ENCODE data around the gene TNFRSF14. TPM values are rescaled to one million over a fixed set of nuclear protein-coding genes. Genes with fewer than 3 reads are reported as not detected.
A peak's percentile ranks its signal among the peaks of the same experiment; 100 is the strongest.

The TNFRSF14 gene
- total RNA-seq, 1 donor from 2014 or later, result 141 TPM

GRCh38 chr1:2544875-2545640 lies 11.1 kb upstream of the TNFRSF14 start:
- no peaks in the 10 kb centered on the region for H3K36me3 ChIP-seq
- no peak for TF ChIP-seq CTCF (IDR thresholded peaks at IDR 0.05)
- H3K4me3 ChIP-seq, result no peak overlapping the region
- peaks cover 3% of the 10 kb centered on the region for H3K27me3 ChIP-seq
- no peak for DNase-seq (ENCODE audit: low spot score in 2 of 2)
- intact Hi-C loops (cut with DNase I), result no loop called here
- H3K4me1 ChIP-seq, result peaks cover 13 to 39% of the 10 kb centered on the region in 2 donors
- H3K27ac ChIP-seq, result peak overlapping the region; percentile 51 to 60
- no peaks in the 10 kb centered on the region for H3K9me3 ChIP-seq

- peak; percentile 71 to 91 for DNase-seq (ENCODE audit: low spot score in 2 of 2)
- Histone ChIP-seq H3K27me3 (no peaks in the 10 kb centered on the region), H3K4me1 (peaks cover 13 to 36% of the 10 kb centered on the region in 2 donors), H3K36me3 (no peaks in the 10 kb centered on the region), H3K9me3 (no peaks in the 10 kb centered on the region), H3K4me3 (peak overlapping the region; percentile 53 to 67), H3K27ac (peak overlapping the region; percentile 92 to 95)
- TF ChIP-seq CTCF (IDR thresholded peaks at IDR 0.05), result no peak
- intact Hi-C loops (cut with DNase I), result loop anchor here (2.0 kb wide), 1 partner anchor 347 kb away; no protein-coding TSS in a partner anchor
Measured at GRCh38 chr1:2545754-2546514, 10.2 kb upstream of the TNFRSF14 start.

- peak in 2 of 3 experiments; percentile 6 for TF ChIP-seq CTCF (IDR thresholded peaks at IDR 0.05)
- Histone ChIP-seq H3K27me3 (no peaks in the 10 kb centered on the region), H3K9me3 (no peaks in the 10 kb centered on the region), H3K4me3 (peak overlapping the region; percentile 53 to 67), H3K27ac (peak overlapping the region; percentile 92 to 95), H3K4me1 (peaks cover 13 to 36% of the 10 kb centered on the region in 2 donors), H3K36me3 (no peaks in the 10 kb centered on the region)
- intact Hi-C loops (cut with DNase I), result loop anchor here (1.0 to 2.0 kb wide), 2 partner anchors 155 to 348 kb away; partner anchors contain the start of genes MORN1 and RER1
- peak; percentile 80 to 91 for DNase-seq (ENCODE audit: low spot score in 2 of 2)
Measured at GRCh38 chr1:2546515-2547209, 9.5 kb upstream of the TNFRSF14 start.

GRCh38 chr1:2547210-2548067 lies 8.7 kb upstream of the TNFRSF14 start:
- H3K9me3 ChIP-seq, result no peaks in the 10 kb centered on the region
- peak overlapping the region; percentile 53 to 67 for H3K4me3 ChIP-seq
- intact Hi-C loops (cut with DNase I), result loop anchor here (1.0 to 2.0 kb wide), 5 partner anchors 21 to 349 kb away; partner anchors contain the start of genes MORN1, PANK4, PEX10 and PRXL2B
- peak overlapping the region; percentile 92 to 95 for H3K27ac ChIP-seq
- TF ChIP-seq CTCF (IDR thresholded peaks at IDR 0.05), result no peak
- no peaks in the 10 kb centered on the region for H3K27me3 ChIP-seq
- peaks cover 13 to 36% of the 10 kb centered on the region in 2 donors for H3K4me1 ChIP-seq
- H3K36me3 ChIP-seq, result no peaks in the 10 kb centered on the region
- DNase-seq (ENCODE audit: low spot score in 2 of 2), result no peak

Data from ascending aorta (tissue), 2 donors.